HG03342 (cell line): ENCODE measurements around the gene FBXO41.
A peak's percentile ranks its signal among the peaks of the same experiment; 100 is the strongest.

Experiments
- ATAC-seq: cut with Tn5 transposase; IDR thresholded peaks from one replicate; pipeline ENCODE4 v1.9.1; 2021; ENCODE audit warnings: mild to moderate bottlenecking, moderate library complexity; ENCODE audit not compliant: unreplicated experiment

FBXO41 gene

GRCh38 chr2:73250872-73251846 is 33.1 kb downstream of the FBXO41 start:
- ATAC-seq, result no peak

- ATAC-seq, result no peak
Measured at GRCh38 chr2:73249636-73250035, 34.6 kb downstream of the FBXO41 start.

GRCh38 chr2:73246850-73247249 is 37.4 kb downstream of the FBXO41 start:
- ATAC-seq, result no peak

GRCh38 chr2:73244580-73244979 is 39.7 kb downstream of the FBXO41 start:
- ATAC-seq, result no peak

GRCh38 chr2:73243884-73244570 is 40.3 kb downstream of the FBXO41 start:
- ATAC-seq, result no peak

- no peak for ATAC-seq
Measured at GRCh38 chr2:73239776-73240175, 44.5 kb downstream of the FBXO41 start.

- ATAC-seq, result no peak
Measured at GRCh38 chr2:73238976-73239375, 45.3 kb downstream of the FBXO41 start.

GRCh38 chr2:73238149-73238548 is 46.1 kb downstream of the FBXO41 start:
- no peak for ATAC-seq

- ATAC-seq, result no peak
Measured at GRCh38 chr2:73237168-73237567, 47.1 kb downstream of the FBXO41 start.

- no peak for ATAC-seq
Measured at GRCh38 chr2:73235315-73236028, 48.8 kb downstream of the FBXO41 start.

GRCh38 chr2:73233932-73234832 is 50.1 kb downstream of the FBXO41 start, which contains the start of gene CCT7:
Gene CCT7, plus strand, starts transcription at chr2:73234308. Its CDS starts 71 bp downstream, at chr2:73234379.
- ATAC-seq, result peak; percentile 56

- peak; percentile 91 for ATAC-seq
Measured at GRCh38 chr2:73233154-73233931, 50.9 kb downstream of the FBXO41 start, which contains the start of gene PRADC1. Gene PRADC1, minus strand, starts transcription at chr2:73233239. Its CDS starts 79 bp downstream, at chr2:73233160.

- no peak for ATAC-seq
Measured at GRCh38 chr2:73232403-73233153, 51.7 kb downstream of the FBXO41 start.

GRCh38 chr2:73228631-73229030 is 55.6 kb downstream of the FBXO41 start:
- no peak for ATAC-seq

- no peak for ATAC-seq
Measured at GRCh38 chr2:73227086-73227485, 57.2 kb downstream of the FBXO41 start.

GRCh38 chr2:73225513-73226360 is 58.5 kb downstream of the FBXO41 start:
- no peak for ATAC-seq

GRCh38 chr2:73223821-73224220 is 60.5 kb downstream of the FBXO41 start:
- no peak for ATAC-seq

GRCh38 chr2:73218298-73218697 is 66.0 kb downstream of the FBXO41 start:
- ATAC-seq, result no peak
